Pancreas (tissue), 10 donors: ENCODE measurements around the gene GTPBP10. TPM values are rescaled to one million over a fixed set of nuclear protein-coding genes. Genes with fewer than 3 reads are reported as not detected.

Experiments
- ATAC-seq, 4 donors: fragments of 200-7000 bp; cut with Tn5 transposase; one replicate each; pipeline versions ENCODE4 v1.8.0 to v1.9.1; 2020; ENCODE audit warnings: mild to moderate bottlenecking in 4 of 4, moderate library complexity in 4 of 4
- DNase-seq, 6 donors: peaks; one replicate each; pipeline ENCODE4 v3.0.0-alpha.2; 2020
- FAIRE-seq: peaks from 2 replicates; lab custom pipeline; 2012; peaks lifted over from hg19 to GRCh38; lab: Jason Lieb, UNC
- H3K27ac ChIP-seq, 4 donors: fragments of 200-600 bp; sonication (generic); 1 replicate in 3 of 4; 2 replicates in 1 of 4; pipeline versions ENCODE4 v1.5.0 to v1.8.0; 2020
- H3K27me3 ChIP-seq, 4 donors: fragments of 200-600 bp; one replicate each; pipeline ENCODE4 v1.8.0; 2021
- H3K36me3 ChIP-seq, 3 donors: fragments of 200-600 bp; sonication (generic) in 1 of 3; one replicate each; pipeline versions ENCODE4 v1.5.0 to v1.8.0; 2020 to 2021
- H3K4me1 ChIP-seq, 3 donors: fragments of 200-600 bp; one replicate each; pipeline ENCODE4 v1.8.0; 2021
- H3K4me3 ChIP-seq, 4 donors: fragments of 200-600 bp; sonication (generic) in 2 of 4; one replicate each; pipeline versions ENCODE4 v1.5.0 to v1.8.0; 2020 to 2021
- H3K9me3 ChIP-seq, 4 donors: fragments of 200-600 bp; one replicate each; pipeline ENCODE4 v1.8.0; 2021
- WGBS, 2 donors: extraction: QIAGEN DNeasy Blood & Tissue Kit; methylation state at CpG; one replicate each; pipeline ENCODE4 v1.1.7; 2013; 5-methylcytosine and 5-hydroxymethylcytosine counted together
- intact Hi-C, 3 donors: fragments of 100-400 bp; cut with DNase I; formaldehyde crosslinking; loops; one replicate each; pipeline versions ENCODE4 v1.11.1 to v1.14.2; 2022
- polyA plus RNA-seq, 2 donors: library from polyadenylated mRNA; stranded (reverse); fragments of 200-250 nt; gene quantifications; one replicate each; pipeline ENCODE4 v1.2.3, GENCODE V29; 2013
- total RNA-seq, 6 donors: library from RNA; stranded (reverse); fragmentation: NEBNext Ultra II Directional in 4 of 6; extraction: Animal tissue kit (Norgen Biotek cat#: 25700) in 4 of 6; gene quantifications; one replicate each; pipeline versions ENCODE4 v1.2.1 to v1.2.4, GENCODE V29; 2021 to 2023
- TF ChIP-seq, protein P1 (sequence below), 4 donors: fragments of 200-600 bp; sonication (generic) in 3 of 4; IDR thresholded peaks; one replicate each; pipeline versions ENCODE4 v1.5.0 to v1.8.0; 2021; ENCODE audit warnings: antibody characterized with exemption in 4 of 4
- donor health status: healthy with polysubstance abuse.
- donor health status: DM: no; HTN: no; CAD: no; lungs with moderate emphysema.
- donor health status: DM: no; HTN: no; CAD: no.
- donor health status: control.
- donor health status: control.
- donor health status: Bipolar disorder and iron deficiency.
- donor health status: DM: yes; HTN: yes; CAD: no.
- donor health status: DM: no; HTN: no; CAD: no.
- donor health status: DM: no; HTN: no; CAD: no.
- donor health status: DM: yes; HTN: yes; CAD: no.

Gene GTPBP10
- total and polyA plus RNA-seq, 8 donors, result 8.1 to 14.7 (median 10.7) TPM

DNA sequence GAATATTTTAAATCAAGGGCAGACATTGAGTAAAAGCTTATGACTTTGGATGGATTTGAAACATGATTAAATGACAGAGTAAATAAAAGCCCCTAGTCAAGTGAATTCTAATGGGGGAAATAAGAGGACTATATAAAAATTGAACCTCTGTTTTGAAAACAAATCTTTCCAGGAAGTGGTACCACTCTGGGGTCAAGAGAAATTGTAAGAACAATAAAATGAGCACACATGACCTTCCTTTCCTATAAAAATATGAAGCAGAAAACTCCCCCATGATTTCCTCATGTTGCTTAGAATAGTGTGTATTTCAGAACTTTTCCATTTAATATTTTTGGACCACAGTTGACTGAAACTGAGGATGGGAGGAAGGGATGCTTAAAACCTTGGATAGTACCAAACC, 44.4 kb downstream of the GTPBP10 start:
- intact Hi-C loops, result no loop called here
- Histone ChIP-seq H3K9me3 (no peaks in the 10 kb centered on the region), H3K4me1 (no peaks in the 10 kb centered on the region), H3K36me3 (no peaks in the 10 kb centered on the region), H3K4me3 (no peak overlapping the region), H3K27me3 (no peaks in the 10 kb centered on the region), H3K27ac (no peak overlapping the region)
- no peak for DNase-seq
- TF ChIP-seq, protein P1, sequence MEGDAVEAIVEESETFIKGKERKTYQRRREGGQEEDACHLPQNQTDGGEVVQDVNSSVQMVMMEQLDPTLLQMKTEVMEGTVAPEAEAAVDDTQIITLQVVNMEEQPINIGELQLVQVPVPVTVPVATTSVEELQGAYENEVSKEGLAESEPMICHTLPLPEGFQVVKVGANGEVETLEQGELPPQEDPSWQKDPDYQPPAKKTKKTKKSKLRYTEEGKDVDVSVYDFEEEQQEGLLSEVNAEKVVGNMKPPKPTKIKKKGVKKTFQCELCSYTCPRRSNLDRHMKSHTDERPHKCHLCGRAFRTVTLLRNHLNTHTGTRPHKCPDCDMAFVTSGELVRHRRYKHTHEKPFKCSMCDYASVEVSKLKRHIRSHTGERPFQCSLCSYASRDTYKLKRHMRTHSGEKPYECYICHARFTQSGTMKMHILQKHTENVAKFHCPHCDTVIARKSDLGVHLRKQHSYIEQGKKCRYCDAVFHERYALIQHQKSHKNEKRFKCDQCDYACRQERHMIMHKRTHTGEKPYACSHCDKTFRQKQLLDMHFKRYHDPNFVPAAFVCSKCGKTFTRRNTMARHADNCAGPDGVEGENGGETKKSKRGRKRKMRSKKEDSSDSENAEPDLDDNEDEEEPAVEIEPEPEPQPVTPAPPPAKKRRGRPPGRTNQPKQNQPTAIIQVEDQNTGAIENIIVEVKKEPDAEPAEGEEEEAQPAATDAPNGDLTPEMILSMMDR (IDR thresholded peaks at IDR 0.05), result no peak
- no peak for ATAC-seq
- no peak for FAIRE-seq

DNA sequence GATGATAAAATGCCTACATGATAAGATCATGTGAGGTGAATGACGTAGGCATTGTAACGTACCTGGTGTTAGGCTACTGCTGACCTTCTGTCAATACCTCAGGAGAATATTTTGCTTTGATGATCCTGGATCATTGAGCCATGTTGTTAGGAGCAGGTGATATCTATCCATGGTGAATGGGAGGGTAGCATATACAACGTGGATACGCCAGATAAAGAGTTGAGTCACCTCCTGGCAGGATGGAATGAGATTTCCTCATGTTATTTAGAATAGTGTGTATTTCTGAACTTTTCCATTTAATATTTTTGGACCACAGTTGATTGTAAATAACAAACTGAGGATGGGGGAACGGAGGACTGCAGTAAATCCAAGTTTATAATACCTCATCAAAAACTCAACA, 45.0 kb downstream of the GTPBP10 start:
- TF ChIP-seq, protein P1 (IDR thresholded peaks at IDR 0.05), result no peak
- DNase-seq (no peak), FAIRE-seq (no peak), ATAC-seq (no peak)
- Histone ChIP-seq H3K4me3 (no peak overlapping the region), H3K27ac (no peak overlapping the region), H3K27me3 (no peaks in the 10 kb centered on the region), H3K4me1 (no peaks in the 10 kb centered on the region), H3K36me3 (no peaks in the 10 kb centered on the region), H3K9me3 (no peaks in the 10 kb centered on the region)
- 82 to 89% methylated on average over 5 of the region's 5 CpGs for WGBS, 2 donors
- intact Hi-C loops, result no loop called here

DNA sequence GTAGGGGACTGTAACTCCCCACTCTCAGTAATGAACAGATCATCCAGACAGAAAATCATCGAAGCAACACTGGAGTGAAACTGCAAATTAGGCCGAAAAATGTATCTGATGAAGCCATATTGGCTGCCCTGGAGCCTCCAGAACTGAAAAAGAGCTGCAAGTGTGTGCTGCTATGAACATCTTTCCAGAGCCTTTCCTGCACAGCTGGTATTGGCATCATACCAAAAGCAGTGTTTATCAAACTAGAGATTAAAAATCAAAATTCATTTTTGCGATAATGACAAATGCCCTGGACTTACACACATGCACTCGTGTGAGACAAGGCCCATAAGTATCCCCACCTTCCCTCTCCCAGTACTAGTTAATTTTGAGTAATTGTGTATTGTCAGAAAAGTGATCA, 49.9 kb downstream of the GTPBP10 start:
- H3K9me3 ChIP-seq, result no peaks in the 10 kb centered on the region
- no peaks in the 10 kb centered on the region for H3K36me3 ChIP-seq
- H3K27ac ChIP-seq, result no peak overlapping the region
- intact Hi-C loops, result no loop called here
- no peak for DNase-seq
- ATAC-seq, result no peak
- TF ChIP-seq, protein P1 (IDR thresholded peaks at IDR 0.05), result no peak
- H3K4me3 ChIP-seq, result no peak overlapping the region
- H3K27me3 ChIP-seq, result no peaks in the 10 kb centered on the region
- no peaks in the 10 kb centered on the region for H3K4me1 ChIP-seq
- no peak for FAIRE-seq
- WGBS, 2 donors, result 86 to 90% methylated on average over 4 of the region's 4 CpGs

DNA sequence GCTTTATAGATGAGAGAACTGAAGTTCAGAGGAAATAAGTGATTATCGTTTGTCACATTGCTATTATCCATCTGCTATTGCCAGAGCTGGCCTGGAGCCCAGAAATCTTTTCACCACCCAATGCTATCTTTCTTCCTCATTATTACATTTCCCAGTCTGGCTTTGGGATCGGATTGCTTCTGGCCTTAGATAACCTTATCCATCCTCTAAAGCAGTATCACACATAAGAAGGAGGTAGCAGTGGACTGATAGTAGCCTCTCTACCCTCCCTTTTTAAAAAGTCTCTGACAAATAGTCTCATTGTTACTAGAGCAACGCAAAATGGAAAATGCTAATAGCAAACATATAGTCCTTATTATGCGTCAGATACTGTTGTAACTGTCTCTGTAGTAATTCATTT, 55.5 kb downstream of the GTPBP10 start:
- ATAC-seq (no peak), FAIRE-seq (no peak), DNase-seq (no peak)
- Histone ChIP-seq H3K36me3 (no peaks in the 10 kb centered on the region), H3K9me3 (no peaks in the 10 kb centered on the region), H3K4me3 (no peak overlapping the region), H3K4me1 (peaks cover 0 to 11% (median 5%) of the 10 kb centered on the region in 3 donors), H3K27ac (no peak overlapping the region), H3K27me3 (no peaks in the 10 kb centered on the region)
- 34 to 38% methylated on average over 4 of the region's 4 CpGs for WGBS, 2 donors
- TF ChIP-seq, protein P1 (IDR thresholded peaks at IDR 0.05), result no peak
- intact Hi-C loops, result no loop called here

DNA sequence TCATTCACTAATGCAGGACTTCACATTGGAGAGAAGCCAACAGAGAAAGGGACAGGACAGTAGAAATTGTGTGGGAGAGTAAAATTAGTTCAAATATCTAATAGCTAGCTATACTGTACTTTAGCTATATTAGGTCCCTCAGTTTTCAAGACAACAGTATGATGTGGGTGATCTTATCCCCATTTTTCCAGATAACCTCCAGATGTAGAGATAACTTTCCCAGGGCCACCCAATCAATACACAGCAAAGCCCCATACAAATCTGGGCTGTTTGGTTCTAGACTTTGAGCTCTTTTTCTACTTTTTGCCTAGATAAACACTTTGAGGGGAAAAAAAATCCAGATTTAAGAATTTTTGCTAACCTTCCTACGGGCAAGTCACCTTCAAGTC, 56.3 kb downstream of the GTPBP10 start:
- peaks cover 0 to 11% (median 5%) of the 10 kb centered on the region in 3 donors for H3K4me1 ChIP-seq
- peak overlapping the region; percentile 42 to 59 (median 50) for H3K4me3 ChIP-seq
- peak in 2 of 4 donors; percentile 11 to 16 for ATAC-seq
- H3K9me3 ChIP-seq, result no peaks in the 10 kb centered on the region
- H3K27me3 ChIP-seq, result no peaks in the 10 kb centered on the region
- no peaks in the 10 kb centered on the region for H3K36me3 ChIP-seq
- peak overlapping the region in 2 of 4 donors; percentile 88 to 90 for H3K27ac ChIP-seq
- no peak for FAIRE-seq
- intact Hi-C loops, result no loop called here
- DNase-seq, result no peak
- TF ChIP-seq, protein P1 (IDR thresholded peaks at IDR 0.05), result no peak
- 5 to 8% methylated on average over 1 of the region's 1 CpG for WGBS, 2 donors
